ENCODE data around the gene TTC34.

The TTC34 gene

DNA sequence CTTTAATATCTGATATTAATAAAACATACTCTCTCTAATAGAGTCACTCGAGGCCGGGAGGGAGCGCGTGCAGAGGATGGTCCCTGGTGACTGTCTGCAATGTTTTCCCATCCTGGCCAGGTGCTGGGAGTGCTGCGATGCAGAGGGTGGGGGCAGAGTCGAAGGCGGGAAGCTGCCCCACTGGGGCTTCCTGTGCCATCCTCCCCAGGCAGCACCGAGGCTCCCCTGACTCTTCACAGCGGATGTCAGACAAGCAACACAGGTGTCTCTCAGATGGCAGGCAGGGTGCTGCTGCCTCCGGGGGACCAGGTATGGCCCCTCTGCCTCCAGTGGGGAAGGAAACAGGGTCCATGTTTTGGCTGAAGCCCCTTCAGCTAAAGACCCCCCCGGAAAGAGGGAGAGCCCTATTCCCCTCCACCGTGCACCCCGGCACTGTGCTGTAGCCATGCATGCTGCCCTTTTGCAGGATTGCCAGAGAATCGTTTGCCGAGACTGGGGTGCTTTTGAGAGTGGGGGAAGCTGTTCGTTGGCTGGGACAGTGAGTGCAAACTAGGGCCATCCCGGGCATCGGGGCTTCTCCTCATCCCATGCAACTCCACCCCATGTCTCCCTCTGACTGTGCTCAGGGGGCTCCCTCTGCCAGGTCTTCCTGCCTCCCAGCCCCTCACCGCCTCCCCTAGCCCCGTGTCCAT is 32.1 kb upstream of the TTC34 start:
- no peaks in the 10 kb centered on the region for H3K36me3 Mint-ChIP-seq (ENCODE audit: low read depth)
- H3K4me3 Mint-ChIP-seq: no peak overlapping the region
- no peaks in the 10 kb centered on the region for H3K4me1 Mint-ChIP-seq (ENCODE audit: low read depth)
- H3K9me3 Mint-ChIP-seq: no peaks in the 10 kb centered on the region
- no peak overlapping the region for H3K27ac Mint-ChIP-seq
- H3K27me3 Mint-ChIP-seq (ENCODE audit: low read depth): no peaks in the 10 kb centered on the region

DNA sequence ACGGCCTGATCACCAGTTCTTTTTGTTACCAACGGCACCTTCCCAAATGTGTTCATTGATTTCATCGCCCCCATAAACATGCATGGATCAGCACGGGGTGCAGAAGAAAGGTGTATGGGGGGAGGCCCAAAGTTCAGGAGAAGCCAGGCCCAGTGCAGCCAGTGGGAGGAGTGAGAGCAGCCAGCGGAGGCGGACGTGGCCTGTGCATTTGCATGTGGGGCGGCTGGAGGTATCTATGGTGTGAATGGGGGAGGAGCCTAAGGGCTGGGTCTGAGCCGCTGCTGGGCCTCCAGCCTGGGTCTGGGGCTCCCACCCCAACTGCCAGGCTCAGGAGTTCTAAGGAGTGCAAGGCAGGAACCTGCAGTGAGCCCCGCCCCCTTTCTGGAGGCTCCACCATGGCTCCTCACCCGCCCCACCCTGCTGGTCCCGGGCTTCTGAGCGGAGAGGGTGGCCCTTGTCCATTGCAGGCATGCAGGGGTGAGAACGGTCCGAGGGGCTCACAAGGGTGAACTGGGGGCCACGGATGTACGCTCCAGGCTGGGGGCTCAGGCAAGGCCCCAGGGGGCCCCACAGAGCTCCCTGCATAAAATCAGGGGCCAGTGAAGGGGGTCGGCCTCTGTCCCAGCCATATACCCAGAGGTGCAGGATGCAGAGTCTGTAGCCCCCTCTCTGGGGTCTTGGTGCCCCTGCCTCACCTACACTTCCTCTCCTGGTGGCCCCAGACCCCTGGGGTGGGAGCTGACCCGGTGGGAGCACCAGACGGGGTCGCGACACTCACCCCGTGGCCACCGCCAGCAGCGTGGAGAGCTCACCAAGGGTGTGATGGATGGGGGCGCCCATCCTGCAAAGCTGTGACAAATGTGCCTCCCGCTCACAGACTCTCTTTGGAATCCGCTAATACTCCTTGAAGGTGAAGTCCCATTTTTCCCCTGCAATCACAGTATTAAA is 31.3 kb upstream of the TTC34 start:
- H3K4me3 Mint-ChIP-seq: no peak overlapping the region
- peaks cover under 1% of the 10 kb centered on the region for H3K9me3 Mint-ChIP-seq
- no peak overlapping the region for H3K27ac Mint-ChIP-seq
- H3K36me3 Mint-ChIP-seq (ENCODE audit: low read depth): no peaks in the 10 kb centered on the region
- no peaks in the 10 kb centered on the region for H3K27me3 Mint-ChIP-seq (ENCODE audit: low read depth)
- no peaks in the 10 kb centered on the region for H3K4me1 Mint-ChIP-seq (ENCODE audit: low read depth)

GRCh38 chr1:2831596-2832212 is 30.2 kb upstream of the TTC34 start:
- H3K27me3 Mint-ChIP-seq (ENCODE audit: low read depth): no peaks in the 10 kb centered on the region

GRCh38 chr1:2830761-2831425 is 29.4 kb upstream of the TTC34 start:
- H3K27ac Mint-ChIP-seq: no peak overlapping the region
- no peak overlapping the region for H3K4me3 Mint-ChIP-seq
- H3K9me3 Mint-ChIP-seq: peaks cover 5% of the 10 kb centered on the region
- no peaks in the 10 kb centered on the region for H3K27me3 Mint-ChIP-seq (ENCODE audit: low read depth)
- H3K4me1 Mint-ChIP-seq (ENCODE audit: low read depth): no peaks in the 10 kb centered on the region
- peaks cover 2% of the 10 kb centered on the region for H3K36me3 Mint-ChIP-seq (ENCODE audit: low read depth)

More at GRCh38 chr1:2831596-2832212, 30.2 kb upstream of the TTC34 start:
- H3K36me3 Mint-ChIP-seq (ENCODE audit: low read depth): peaks cover 2% of the 10 kb centered on the region
- H3K4me1 Mint-ChIP-seq (ENCODE audit: low read depth): no peaks in the 10 kb centered on the region
- H3K9me3 Mint-ChIP-seq: peaks cover 5% of the 10 kb centered on the region
- no peak overlapping the region for H3K27ac Mint-ChIP-seq
- no peak overlapping the region for H3K4me3 Mint-ChIP-seq

GRCh38 chr1:2829846-2830615 is 28.5 kb upstream of the TTC34 start:
- Mint-ChIP-seq H3K4me1 (ENCODE audit: low read depth) (no peaks in the 10 kb centered on the region), H3K9me3 (peaks cover 5% of the 10 kb centered on the region), H3K27me3 (ENCODE audit: low read depth) (no peaks in the 10 kb centered on the region), H3K36me3 (ENCODE audit: low read depth) (peaks cover 2% of the 10 kb centered on the region), H3K27ac (no peak overlapping the region), H3K4me3 (no peak overlapping the region)

DNA sequence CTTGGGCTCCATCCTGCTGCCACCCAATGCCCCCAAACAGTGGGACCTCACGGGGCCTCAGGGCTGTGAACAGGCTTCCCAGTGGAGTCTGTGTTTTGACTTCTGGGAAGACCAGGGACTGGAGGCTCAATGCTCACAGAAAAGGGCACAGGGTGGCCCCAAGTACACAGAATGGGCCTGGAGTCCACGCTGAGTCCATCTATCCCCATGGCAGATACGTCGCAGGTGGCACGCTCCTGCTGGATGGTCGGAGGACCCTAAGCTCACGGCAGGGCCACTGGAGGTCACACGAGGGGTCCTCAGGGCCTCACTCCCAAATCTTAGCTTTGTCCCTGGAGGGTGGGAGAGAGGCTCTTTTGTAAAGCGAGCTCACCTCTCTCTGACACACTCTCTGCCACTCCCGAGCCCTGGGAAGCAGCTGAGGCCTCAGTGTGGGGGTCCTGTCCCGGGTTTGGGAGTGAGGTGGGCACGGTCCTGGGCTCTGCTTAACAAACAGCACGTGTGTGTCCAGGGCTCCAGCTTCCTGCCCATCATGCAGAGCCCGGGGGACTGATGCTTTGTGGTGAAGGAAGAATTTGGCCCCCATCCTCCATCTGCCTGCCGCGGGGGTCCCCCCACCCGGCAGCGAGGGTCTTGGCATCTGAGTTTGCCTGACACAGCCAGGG is 27.2 kb upstream of the TTC34 start:
- no peak overlapping the region for H3K27ac Mint-ChIP-seq
- H3K9me3 Mint-ChIP-seq: peaks cover 5% of the 10 kb centered on the region
- H3K4me1 Mint-ChIP-seq (ENCODE audit: low read depth): no peaks in the 10 kb centered on the region
- peaks cover 2% of the 10 kb centered on the region for H3K36me3 Mint-ChIP-seq (ENCODE audit: low read depth)
- H3K27me3 Mint-ChIP-seq (ENCODE audit: low read depth): no peaks in the 10 kb centered on the region
- no peak overlapping the region for H3K4me3 Mint-ChIP-seq

GRCh38 chr1:2826736-2827292 is 25.3 kb upstream of the TTC34 start:
- no peak overlapping the region for H3K27ac Mint-ChIP-seq
- peaks cover 5% of the 10 kb centered on the region for H3K9me3 Mint-ChIP-seq
- no peaks in the 10 kb centered on the region for H3K4me1 Mint-ChIP-seq (ENCODE audit: low read depth)

GRCh38 chr1:2826316-2826715 is 24.8 kb upstream of the TTC34 start:
- H3K36me3 Mint-ChIP-seq (ENCODE audit: low read depth): peaks cover 2% of the 10 kb centered on the region
- no peak overlapping the region for H3K27ac Mint-ChIP-seq
- H3K27me3 Mint-ChIP-seq (ENCODE audit: low read depth): no peaks in the 10 kb centered on the region
- no peak overlapping the region for H3K4me3 Mint-ChIP-seq
- peaks cover 5% of the 10 kb centered on the region for H3K9me3 Mint-ChIP-seq
- H3K4me1 Mint-ChIP-seq (ENCODE audit: low read depth): no peaks in the 10 kb centered on the region

More at GRCh38 chr1:2826736-2827292, 25.3 kb upstream of the TTC34 start:
- Mint-ChIP-seq H3K27me3 (ENCODE audit: low read depth) (no peaks in the 10 kb centered on the region), H3K36me3 (ENCODE audit: low read depth) (peaks cover 2% of the 10 kb centered on the region), H3K4me3 (no peak overlapping the region)

GRCh38 chr1:2825487-2826189 is 24.1 kb upstream of the TTC34 start:
- Mint-ChIP-seq H3K36me3 (ENCODE audit: low read depth) (peaks cover 2% of the 10 kb centered on the region), H3K4me3 (no peak overlapping the region), H3K4me1 (ENCODE audit: low read depth) (no peaks in the 10 kb centered on the region), H3K27me3 (ENCODE audit: low read depth) (no peaks in the 10 kb centered on the region), H3K27ac (no peak overlapping the region), H3K9me3 (peaks cover 5% of the 10 kb centered on the region)

DNA sequence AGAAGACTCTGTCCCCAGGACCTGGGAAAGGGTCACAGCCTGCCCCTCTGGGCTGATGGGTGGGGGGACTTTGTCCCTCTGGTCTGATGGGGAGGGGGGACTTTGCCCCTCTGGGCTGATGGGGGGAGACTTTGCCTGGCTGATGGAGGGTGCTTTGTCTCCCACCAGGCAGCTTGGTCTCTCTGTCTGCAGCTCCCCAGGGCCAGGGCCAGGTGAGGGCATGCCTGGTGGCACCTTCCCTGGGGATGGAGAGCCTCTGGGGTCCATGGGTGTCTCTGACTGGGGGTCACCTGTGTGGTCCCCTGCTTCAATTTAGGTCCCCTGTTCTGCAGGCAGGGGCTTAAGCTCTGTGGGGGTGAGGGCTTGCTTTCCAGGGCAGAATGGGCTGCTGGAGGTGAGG is 23.5 kb upstream of the TTC34 start:
- H3K27ac Mint-ChIP-seq: no peak overlapping the region
- no peaks in the 10 kb centered on the region for H3K27me3 Mint-ChIP-seq (ENCODE audit: low read depth)
- H3K9me3 Mint-ChIP-seq: peaks cover 5% of the 10 kb centered on the region
- H3K36me3 Mint-ChIP-seq (ENCODE audit: low read depth): peaks cover 2% of the 10 kb centered on the region
- no peaks in the 10 kb centered on the region for H3K4me1 Mint-ChIP-seq (ENCODE audit: low read depth)
- H3K4me3 Mint-ChIP-seq: no peak overlapping the region

DNA sequence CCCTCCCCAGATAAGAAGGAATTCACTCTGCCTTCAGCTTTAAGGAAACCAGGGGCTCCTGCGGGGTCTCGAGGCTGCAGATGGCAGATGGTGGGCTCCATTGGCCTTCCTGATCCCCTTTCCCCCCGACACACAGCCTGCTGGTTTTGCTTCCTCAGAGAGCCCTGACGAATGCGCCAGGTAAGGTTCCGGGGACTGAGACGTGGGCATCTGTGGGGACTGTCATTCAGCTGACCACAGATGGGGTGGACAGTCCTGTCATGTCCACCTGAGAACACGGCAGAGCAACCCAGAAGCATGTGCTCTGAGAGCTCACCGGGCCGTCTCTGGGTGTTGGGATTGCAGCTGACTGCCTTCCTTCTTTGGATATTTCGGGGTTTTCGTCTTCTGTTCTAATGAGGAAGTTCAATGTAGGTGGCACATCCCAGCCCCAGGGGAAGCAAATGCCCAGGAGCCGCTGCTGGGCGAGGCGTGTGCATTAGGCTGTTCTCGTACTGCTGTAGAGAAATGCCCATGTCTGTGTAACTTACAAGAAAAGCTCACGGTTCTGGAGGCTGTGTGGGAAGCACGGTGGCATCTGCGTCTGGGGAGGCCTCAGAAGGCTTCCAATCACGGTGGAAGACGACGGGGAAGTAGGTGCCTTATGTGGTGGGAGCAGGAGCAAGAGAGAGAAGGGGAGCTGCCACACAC is 22.6 kb upstream of the TTC34 start:
- H3K36me3 Mint-ChIP-seq (ENCODE audit: low read depth): peaks cover 2% of the 10 kb centered on the region
- peaks cover 5% of the 10 kb centered on the region for H3K9me3 Mint-ChIP-seq
- no peaks in the 10 kb centered on the region for H3K27me3 Mint-ChIP-seq (ENCODE audit: low read depth)
- H3K27ac Mint-ChIP-seq: no peak overlapping the region
- H3K4me1 Mint-ChIP-seq (ENCODE audit: low read depth): no peaks in the 10 kb centered on the region
- no peak overlapping the region for H3K4me3 Mint-ChIP-seq

DNA sequence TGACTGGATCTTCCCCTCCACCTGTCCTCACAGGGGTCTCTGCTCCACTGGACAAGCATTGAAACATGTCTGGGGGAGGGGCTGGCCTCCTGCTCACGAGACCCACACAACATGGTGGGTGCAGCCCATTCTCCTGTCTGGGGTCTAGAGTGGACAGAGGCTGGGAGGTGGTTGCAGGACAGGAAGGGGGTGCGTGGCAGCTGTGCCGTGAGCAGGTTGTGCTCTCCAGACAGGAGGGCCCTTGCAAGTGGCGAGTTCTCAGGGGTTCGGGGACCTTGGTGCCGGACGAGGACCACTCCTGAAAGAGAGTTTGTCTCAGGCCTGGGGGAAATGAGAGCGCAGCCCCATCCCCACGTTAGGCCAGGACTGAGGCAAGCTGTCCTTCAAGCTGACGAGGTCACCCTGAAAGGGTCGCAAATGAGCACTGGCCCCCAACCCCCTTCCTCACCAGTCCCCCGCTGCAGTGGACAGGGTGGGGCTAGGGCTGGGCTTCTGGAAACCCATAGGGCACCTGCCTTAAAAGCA is 21.2 kb upstream of the TTC34 start:
- Mint-ChIP-seq H3K4me3 (no peak overlapping the region), H3K4me1 (ENCODE audit: low read depth) (no peaks in the 10 kb centered on the region), H3K27ac (no peak overlapping the region), H3K9me3 (peaks cover 3% of the 10 kb centered on the region), H3K27me3 (ENCODE audit: low read depth) (no peaks in the 10 kb centered on the region), H3K36me3 (ENCODE audit: low read depth) (peaks cover 2% of the 10 kb centered on the region)
